ENCODE results near the gene HEMK1. TPM values are rescaled to one million over a fixed set of nuclear protein-coding genes. Genes with fewer than 3 reads are reported as not detected.

Gene HEMK1
- total RNA-seq, 3 donors from 2014 or later = 19.7 to 29.9 (median 22.6) TPM

- H3K36me3 ChIP-seq (ENCODE audit: low read depth) = peaks cover 3% of the 10 kb centered on the region
- TF ChIP-seq CTCF (IDR thresholded peaks at IDR 0.05) = no peak
- H3K4me1 ChIP-seq (ENCODE audit: low read depth) = peaks cover 33% of the 10 kb centered on the region
- no peaks in the 10 kb centered on the region for H3K9me3 ChIP-seq
- ATAC-seq (no peak), DNase-seq (no peak)
- intact Hi-C loops (cut with DNase I, micrococcal nuclease) = loop anchor here in 1 of 2 donors (5.0 kb wide), 1 partner anchor 775 kb away; the partner anchor contains the start of gene MANF
- peak overlapping the region; percentile 68 for H3K4me3 ChIP-seq
Measured at GRCh38 chr3:50612234-50612882, 43.0 kb downstream of the HEMK1 start.

- intact Hi-C loops (cut with DNase I, micrococcal nuclease) = loop anchor here (1.0 to 5.0 kb wide), 2 partner anchors 40 to 774 kb away; partner anchors contain the start of gene MANF (in 1 of the 2)
- peak in 1 of 3 donors; percentile 41 for DNase-seq
- TF ChIP-seq CTCF (IDR thresholded peaks at IDR 0.05) = no peak
Measured at GRCh38 chr3:50612970-50613846, 43.9 kb downstream of the HEMK1 start.

GRCh38 chr3:50615190-50615589 is 45.9 kb downstream of the HEMK1 start:
- no peak overlapping the region for H3K4me3 ChIP-seq
- ATAC-seq (no peak), DNase-seq (no peak)
- peaks cover 27% of the 10 kb centered on the region for H3K4me1 ChIP-seq (ENCODE audit: low read depth)
- intact Hi-C loops (cut with DNase I, micrococcal nuclease) = loop anchor here (2.0 to 5.0 kb wide), 2 partner anchors 44 to 767 kb away; no protein-coding TSS in a partner anchor
- no peaks in the 10 kb centered on the region for H3K36me3 ChIP-seq (ENCODE audit: low read depth)
- no peaks in the 10 kb centered on the region for H3K9me3 ChIP-seq
- no peak for TF ChIP-seq CTCF (IDR thresholded peaks at IDR 0.05)

More at GRCh38 chr3:50612970-50613846, 43.9 kb downstream of the HEMK1 start:
- no peak for ATAC-seq
- peaks cover 33% of the 10 kb centered on the region for H3K4me1 ChIP-seq (ENCODE audit: low read depth)
- no peaks in the 10 kb centered on the region for H3K36me3 ChIP-seq (ENCODE audit: low read depth)
- H3K9me3 ChIP-seq = no peaks in the 10 kb centered on the region
- H3K4me3 ChIP-seq = no peak overlapping the region

- DNase-seq = peak; percentile 89 to 90 (median 90)
- Histone ChIP-seq H3K4me3 (no peak overlapping the region), H3K4me1 (ENCODE audit: low read depth) (peaks cover 22% of the 10 kb centered on the region), H3K36me3 (ENCODE audit: low read depth) (no peaks in the 10 kb centered on the region), H3K9me3 (no peaks in the 10 kb centered on the region)
- TF ChIP-seq CTCF (IDR thresholded peaks at IDR 0.05) = peak; percentile 96
- intact Hi-C loops (cut with DNase I, micrococcal nuclease) = loop anchor here in 1 of 2 donors (5.0 kb wide), 1 partner anchor 766 kb away; no protein-coding TSS in a partner anchor
- peak; percentile 60 for ATAC-seq
Measured at GRCh38 chr3:50616003-50616769, 46.9 kb downstream of the HEMK1 start.

- H3K36me3 ChIP-seq (ENCODE audit: low read depth) = no peaks in the 10 kb centered on the region
- no peaks in the 10 kb centered on the region for H3K9me3 ChIP-seq
- H3K4me3 ChIP-seq = no peak overlapping the region
- H3K4me1 ChIP-seq (ENCODE audit: low read depth) = peaks cover 22% of the 10 kb centered on the region
- intact Hi-C loops (cut with DNase I, micrococcal nuclease) = loop anchor here in 1 of 2 donors (5.0 kb wide), 1 partner anchor 766 kb away; no protein-coding TSS in a partner anchor
- DNase-seq (peak; percentile 96 to 98 (median 97)), ATAC-seq (peak; percentile 82)
- no peak for TF ChIP-seq CTCF (IDR thresholded peaks at IDR 0.05)
Measured at GRCh38 chr3:50616770-50617095, 47.4 kb downstream of the HEMK1 start.

Measured in mucosa of descending colon (tissue), 3 donors.